HG02759 (cell line): Measurements from ENCODE around the gene TMEM184A.

Experiments
- ATAC-seq: cut with Tn5 transposase; IDR thresholded peaks from one replicate; pipeline ENCODE4 v1.9.1; 2021; ENCODE audit warnings: mild to moderate bottlenecking, moderate library complexity; ENCODE audit not compliant: unreplicated experiment

The TMEM184A gene

GRCh38 chr7:1555813-1556543, at the start of gene TMEM184A:
TMEM184A (minus strand) TSS chr7:1556205; CDS start chr7:1555484, 721 bp downstream.
- ATAC-seq, result no peak

GRCh38 chr7:1604383-1604782, 48.4 kb upstream of the TMEM184A start:
- ATAC-seq, result no peak

- no peak for ATAC-seq
These were observed 47.6 kb upstream of the TMEM184A start for GRCh38 chr7:1603346-1604225.

- ATAC-seq, result no peak
These were observed 46.4 kb upstream of the TMEM184A start for GRCh38 chr7:1602386-1602785.

- no peak for ATAC-seq
These were observed 46.0 kb upstream of the TMEM184A start for GRCh38 chr7:1601956-1602355.

GRCh38 chr7:1599640-1600395, 43.8 kb upstream of the TMEM184A start:
- ATAC-seq, result no peak

- no peak for ATAC-seq
These were observed 43.1 kb upstream of the TMEM184A start for GRCh38 chr7:1598961-1599639.

GRCh38 chr7:1598286-1598685, 42.3 kb upstream of the TMEM184A start:
- no peak for ATAC-seq

GRCh38 chr7:1597791-1598190, 41.8 kb upstream of the TMEM184A start:
- no peak for ATAC-seq

GRCh38 chr7:1597066-1597760, 41.2 kb upstream of the TMEM184A start:
- no peak for ATAC-seq

- ATAC-seq, result no peak
These were observed 40.4 kb upstream of the TMEM184A start for GRCh38 chr7:1596181-1597043.

GRCh38 chr7:1595636-1596035, 39.6 kb upstream of the TMEM184A start:
- ATAC-seq, result no peak

GRCh38 chr7:1595027-1595426, 39.0 kb upstream of the TMEM184A start:
- ATAC-seq, result no peak

- ATAC-seq, result no peak
These were observed 38.0 kb upstream of the TMEM184A start for GRCh38 chr7:1593904-1594421.

- ATAC-seq, result no peak
These were observed 37.3 kb upstream of the TMEM184A start for GRCh38 chr7:1593091-1593866.

- no peak for ATAC-seq
These were observed 36.4 kb upstream of the TMEM184A start for GRCh38 chr7:1592299-1592871.

- no peak for ATAC-seq
These were observed 35.9 kb upstream of the TMEM184A start for GRCh38 chr7:1591876-1592275.

GRCh38 chr7:1591396-1591795, 35.4 kb upstream of the TMEM184A start:
- ATAC-seq, result no peak
